GM13976 (cell line): ENCODE measurements around the gene ZNF41.

Experiments
- DNase-seq: peaks from one replicate; pipeline ENCODE4 v3.0.0; 2012; ENCODE audit warnings: low spot score
- CTCF ChIP-seq: IDR thresholded peaks from 2 replicates; pipeline ENCODE4 v1.5.1; 2012; ENCODE audit warnings: borderline replicate concordance, mild to moderate bottlenecking; ENCODE audit not compliant: insufficient read depth; ENCODE audit errors: extremely low read depth, missing control alignments, control extremely low read depth
- in situ Hi-C: fragments of 300-500 bp; cut with MboI; formaldehyde crosslinking; loops from one replicate; pipeline ENCODE4 v1.12.0; 2022; ENCODE audit warnings: low sequenced_read_pairs, mixed read lengths, inconsistent platforms; ENCODE audit not compliant: unreplicated experiment

ZNF41 gene

GRCh38 chrX:47489507-47490275 lies 6.7 kb upstream of the ZNF41 start:
- in situ Hi-C loops: no loop called here
- no peak for TF ChIP-seq CTCF
- DNase-seq: no peak

GRCh38 chrX:47484885-47485284 lies 1.9 kb upstream of the ZNF41 start:
- TF ChIP-seq CTCF: no peak
- no peak for DNase-seq
- in situ Hi-C loops: no loop called here

- TF ChIP-seq CTCF: no peak
- in situ Hi-C loops: no loop called here
- DNase-seq: no peak
These were observed 565 bp upstream of the ZNF41 start for GRCh38 chrX:47483306-47484268.

GRCh38 chrX:47482065-47482511 lies 934 bp downstream of the ZNF41 start:
- in situ Hi-C loops: no loop called here
- no peak for TF ChIP-seq CTCF
- no peak for DNase-seq

- DNase-seq: no peak
- in situ Hi-C loops: no loop called here
- TF ChIP-seq CTCF: no peak
These were observed 1.9 kb downstream of the ZNF41 start for GRCh38 chrX:47481160-47481559.

GRCh38 chrX:47480576-47480975 lies 2.4 kb downstream of the ZNF41 start:
- DNase-seq: no peak
- in situ Hi-C loops: no loop called here
- TF ChIP-seq CTCF: no peak
